Erythroblast (primary cell): ENCODE data around the gene ATXN10.

Experiments
- GATA1 ChIP-seq: IDR thresholded peaks from 2 replicates; pipeline ENCODE4 v1.6.1; 2011; ENCODE audit warnings: low read depth, mild to moderate bottlenecking, control low read depth, low read length, moderate library complexity
- POLR2A ChIP-seq: IDR thresholded peaks from 2 replicates; pipeline ENCODE4 v1.6.1; 2011; ENCODE audit warnings: mild to moderate bottlenecking, low read length

- no peak for TF ChIP-seq POLR2A
- TF ChIP-seq GATA1: no peak
These were observed 159.1 kb downstream of the ATXN10 start for GRCh38 chr22:45830531-45831245.
